BE2C (cell line): ENCODE data around the gene GNB1.

Experiments
- DNase-seq: peaks from one replicate; pipeline ENCODE4 v3.0.0-alpha.2; 2020
- H3K27me3 ChIP-seq: fragments of 250-450 bp; sonication (Bioruptor Pico); 2 replicates; pipeline ENCODE4 v1.5.1; 2020; ENCODE audit warnings: mild to moderate bottlenecking
- H3K36me3 ChIP-seq: fragments of 250-450 bp; sonication (Bioruptor Pico); 2 replicates; pipeline ENCODE4 v1.5.1; 2020; ENCODE audit warnings: mild to moderate bottlenecking
- H3K4me1 ChIP-seq: fragments of 250-450 bp; sonication (Bioruptor Pico); 2 replicates; pipeline ENCODE4 v1.5.1; 2020
- H3K4me3 ChIP-seq: 2 replicates; pipeline ENCODE4 v1.5.1; 2011; ENCODE audit warnings: low read depth, low read length
- H3K9me3 ChIP-seq: fragments of 250-450 bp; sonication (Bioruptor Pico); 2 replicates; pipeline ENCODE4 v1.5.1; 2020
- TF ChIP-seq, protein P1 (sequence below): IDR thresholded peaks from 2 replicates; pipeline ENCODE4 v1.5.1; 2012; ENCODE audit warnings: mild to moderate bottlenecking, low read depth, low read length

Gene GNB1

DNA sequence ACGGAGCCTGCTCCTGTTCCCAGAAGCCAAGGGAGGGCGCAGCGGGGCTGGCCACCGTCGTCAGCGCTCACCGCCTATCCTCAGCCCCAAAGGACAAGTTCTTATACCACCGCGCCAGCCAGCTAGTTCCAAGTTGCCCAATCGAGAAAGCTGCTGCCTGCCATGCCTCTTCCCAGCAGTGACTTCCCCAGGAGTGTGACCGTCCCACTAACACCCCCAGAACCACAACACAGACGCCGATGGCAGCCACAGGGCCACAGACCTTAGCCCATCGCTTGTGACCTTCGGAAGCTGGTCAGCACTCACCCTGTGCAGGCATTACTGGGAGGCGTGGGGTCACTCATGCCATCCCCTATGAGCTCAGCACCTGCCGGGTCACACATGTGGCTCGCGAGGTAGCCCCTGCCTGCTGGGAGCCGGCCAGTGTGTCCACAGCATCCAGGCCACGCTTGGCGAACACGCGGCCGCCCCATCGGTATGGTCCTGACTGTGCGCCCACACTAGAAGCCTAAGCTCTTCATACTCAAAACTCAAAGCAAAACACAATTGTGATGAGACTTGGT is 132.7 kb downstream of the GNB1 start:
- TF ChIP-seq, protein P1, sequence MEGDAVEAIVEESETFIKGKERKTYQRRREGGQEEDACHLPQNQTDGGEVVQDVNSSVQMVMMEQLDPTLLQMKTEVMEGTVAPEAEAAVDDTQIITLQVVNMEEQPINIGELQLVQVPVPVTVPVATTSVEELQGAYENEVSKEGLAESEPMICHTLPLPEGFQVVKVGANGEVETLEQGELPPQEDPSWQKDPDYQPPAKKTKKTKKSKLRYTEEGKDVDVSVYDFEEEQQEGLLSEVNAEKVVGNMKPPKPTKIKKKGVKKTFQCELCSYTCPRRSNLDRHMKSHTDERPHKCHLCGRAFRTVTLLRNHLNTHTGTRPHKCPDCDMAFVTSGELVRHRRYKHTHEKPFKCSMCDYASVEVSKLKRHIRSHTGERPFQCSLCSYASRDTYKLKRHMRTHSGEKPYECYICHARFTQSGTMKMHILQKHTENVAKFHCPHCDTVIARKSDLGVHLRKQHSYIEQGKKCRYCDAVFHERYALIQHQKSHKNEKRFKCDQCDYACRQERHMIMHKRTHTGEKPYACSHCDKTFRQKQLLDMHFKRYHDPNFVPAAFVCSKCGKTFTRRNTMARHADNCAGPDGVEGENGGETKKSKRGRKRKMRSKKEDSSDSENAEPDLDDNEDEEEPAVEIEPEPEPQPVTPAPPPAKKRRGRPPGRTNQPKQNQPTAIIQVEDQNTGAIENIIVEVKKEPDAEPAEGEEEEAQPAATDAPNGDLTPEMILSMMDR: no peak
- Histone ChIP-seq H3K4me1 (peaks cover 5% of the 10 kb centered on the region; the same call in 1 of the 2 replicates), H3K36me3 (peaks cover 94% of the 10 kb centered on the region), H3K9me3 (no peaks in the 10 kb centered on the region), H3K4me3 (no peak overlapping the region), H3K27me3 (no peaks in the 10 kb centered on the region)
- DNase-seq: no peak

DNA sequence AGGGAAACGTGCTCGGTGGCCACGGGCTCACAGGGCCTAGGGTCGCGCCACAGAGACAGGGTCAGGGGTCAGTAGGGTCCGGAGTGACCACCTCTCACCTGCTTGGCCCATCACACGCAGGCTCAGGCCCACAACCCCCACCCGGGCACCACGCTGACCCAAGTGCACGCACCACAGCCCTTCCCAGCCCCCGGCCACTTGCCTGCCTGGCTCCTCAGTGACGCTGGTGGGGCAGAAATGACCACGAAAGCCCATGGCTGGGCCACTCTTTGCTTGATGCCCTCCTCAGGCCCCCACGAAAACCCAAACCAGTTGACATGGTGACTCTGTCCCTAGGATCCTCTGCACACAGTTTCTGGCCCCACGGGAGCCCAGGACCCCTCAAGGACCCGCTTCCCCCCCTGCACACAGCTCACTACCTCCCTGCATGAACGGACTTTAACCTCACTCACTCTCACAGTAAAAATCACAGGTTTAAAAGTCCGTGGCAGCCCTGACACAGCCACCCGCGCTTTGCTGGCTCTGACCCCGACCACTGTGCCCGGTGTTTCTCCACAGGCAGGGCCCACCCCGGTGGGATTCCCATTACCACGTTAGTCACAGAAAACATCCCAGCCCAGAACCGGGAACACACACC is 133.3 kb downstream of the GNB1 start:
- H3K27me3 ChIP-seq: no peaks in the 10 kb centered on the region
- H3K4me3 ChIP-seq: no peak overlapping the region
- H3K36me3 ChIP-seq: peaks cover 88% of the 10 kb centered on the region
- H3K4me1 ChIP-seq: peaks cover 5% of the 10 kb centered on the region; the same call in 1 of the 2 replicates
- H3K9me3 ChIP-seq: no peaks in the 10 kb centered on the region
- DNase-seq: no peak
- TF ChIP-seq, protein P1: no peak

DNA sequence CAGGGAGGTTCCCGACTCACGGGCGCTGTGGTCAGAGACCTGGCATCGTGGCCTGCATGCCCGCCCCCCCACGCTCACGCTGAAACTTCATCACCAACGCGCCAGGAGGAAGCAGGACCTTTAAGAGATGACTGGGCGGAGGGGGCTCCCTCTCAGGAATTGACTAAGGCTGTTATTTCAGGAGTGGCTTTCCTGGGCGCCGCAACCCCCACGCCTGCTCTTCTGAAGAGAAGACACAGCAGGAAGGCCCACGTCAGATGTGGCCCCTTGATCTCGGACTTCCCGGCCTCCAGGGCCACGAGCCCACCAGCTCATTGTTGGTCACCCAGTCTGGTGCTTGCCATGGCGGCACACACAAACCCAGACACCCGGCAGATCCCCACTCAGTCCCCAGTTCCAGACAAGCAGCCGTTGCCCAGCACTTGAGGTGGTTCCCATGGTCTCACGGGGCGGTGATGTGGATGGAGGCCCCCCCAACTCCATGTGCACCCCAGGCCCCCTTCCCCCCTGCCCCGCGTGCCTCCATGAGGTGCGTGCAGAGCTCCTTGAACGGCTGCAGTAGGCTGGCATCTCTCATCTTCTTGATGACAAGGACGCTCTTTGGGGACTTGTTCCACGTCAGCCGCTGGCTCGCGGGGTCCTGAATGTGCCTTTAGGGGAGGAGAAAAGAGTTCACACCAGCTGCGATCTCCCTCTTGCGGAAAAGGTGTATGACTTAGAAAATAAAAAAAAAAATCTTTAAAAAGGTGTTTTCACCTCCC is 134.0 kb downstream of the GNB1 start:
- H3K36me3 ChIP-seq: peaks cover 85% of the 10 kb centered on the region
- H3K4me1 ChIP-seq: peaks cover 5% of the 10 kb centered on the region; the same call in 1 of the 2 replicates
- H3K4me3 ChIP-seq: no peak overlapping the region
- no peak for DNase-seq
- no peaks in the 10 kb centered on the region for H3K9me3 ChIP-seq
- TF ChIP-seq, protein P1: no peak
- no peaks in the 10 kb centered on the region for H3K27me3 ChIP-seq

DNA sequence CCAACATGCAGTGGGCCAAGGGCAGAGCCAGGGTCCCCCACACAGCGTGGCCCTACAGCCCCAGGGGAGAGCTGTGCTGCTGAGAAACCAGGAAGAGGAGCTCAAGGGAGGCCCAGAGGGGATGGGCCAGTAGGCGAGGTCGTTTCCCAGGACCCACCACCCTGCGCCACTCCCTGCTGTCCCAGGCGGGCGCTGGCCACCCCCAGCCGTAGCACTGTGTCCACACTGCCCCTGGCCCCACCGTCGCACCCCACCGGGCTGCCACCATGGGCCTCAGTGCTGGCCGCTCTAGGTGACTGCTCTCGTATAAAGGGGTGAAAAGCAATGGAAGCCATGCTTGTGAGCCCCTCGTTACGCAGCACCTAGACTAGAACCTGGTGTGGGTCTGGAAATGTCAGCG is 135.0 kb downstream of the GNB1 start:
- H3K9me3 ChIP-seq: no peaks in the 10 kb centered on the region
- peaks cover 75% of the 10 kb centered on the region for H3K36me3 ChIP-seq
- no peak for DNase-seq
- H3K4me3 ChIP-seq: no peak overlapping the region
- no peaks in the 10 kb centered on the region for H3K27me3 ChIP-seq
- TF ChIP-seq, protein P1: no peak
- peaks cover 5% of the 10 kb centered on the region; the same call in 1 of the 2 replicates for H3K4me1 ChIP-seq

DNA sequence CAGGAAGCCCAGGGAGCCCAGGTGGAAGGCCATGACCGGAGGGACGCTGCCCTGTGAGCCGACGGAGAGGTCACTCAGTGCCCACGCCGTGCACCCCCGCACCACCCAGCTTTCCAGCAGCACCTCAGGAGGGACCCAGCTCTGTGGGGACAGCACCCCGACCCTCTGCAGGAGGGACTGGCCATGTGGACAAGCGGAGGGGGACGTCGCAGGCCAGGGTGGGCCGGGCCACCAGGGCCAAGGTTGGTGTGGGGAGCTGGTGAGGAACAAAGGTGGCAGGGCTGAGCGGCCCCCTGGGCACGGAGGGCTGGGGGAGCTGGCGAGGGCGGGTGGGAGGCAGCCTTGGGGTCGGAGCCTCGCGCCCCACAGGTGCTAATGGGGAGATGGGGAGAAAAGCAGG is 135.5 kb downstream of the GNB1 start:
- Histone ChIP-seq H3K4me3 (no peak overlapping the region), H3K4me1 (peaks cover 5% of the 10 kb centered on the region; the same call in 1 of the 2 replicates), H3K9me3 (no peaks in the 10 kb centered on the region), H3K36me3 (peaks cover 71% of the 10 kb centered on the region), H3K27me3 (no peaks in the 10 kb centered on the region)
- DNase-seq: no peak
- TF ChIP-seq, protein P1: no peak
